GM12865 (cell line): ENCODE results near the gene PDSS2.

Experiments used
- DNase-seq: peaks from one replicate; pipeline ENCODE4 v3.0.0; 2010; ENCODE audit warnings: low read depth
- H3K4me3 ChIP-seq: 2 replicates; pipeline ENCODE4 v1.5.1; 2011; ENCODE audit warnings: mild to moderate bottlenecking, low read depth, low read length, control low read depth
- CTCF ChIP-seq: IDR thresholded peaks from 2 replicates; pipeline ENCODE4 v1.5.1; 2011; ENCODE audit warnings: low read length, control low read depth, low read depth, inconsistent platforms; ENCODE audit not compliant: insufficient read depth; ENCODE audit errors: missing control alignments

The PDSS2 gene

DNA sequence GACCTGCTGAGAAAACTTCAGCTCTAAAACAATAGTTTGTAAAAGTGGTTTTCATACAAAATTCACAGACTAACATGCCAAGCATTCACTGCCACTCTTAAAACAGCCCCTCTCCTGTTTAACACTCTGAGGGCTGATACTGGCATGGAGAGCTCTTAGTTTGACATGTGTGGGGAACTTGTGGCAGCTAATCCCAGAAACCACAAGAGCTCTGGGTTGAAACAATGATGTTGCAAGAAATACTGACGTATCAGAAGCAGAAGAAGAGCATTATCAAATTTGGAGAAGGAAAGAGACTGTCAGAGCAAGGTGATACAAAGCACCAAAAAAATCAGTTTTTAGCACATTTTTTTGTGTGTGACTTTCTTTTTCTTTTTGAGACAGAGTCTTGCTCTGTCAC is 349.2 kb downstream of the PDSS2 start:
- no peak for DNase-seq
- no peak overlapping the region for H3K4me3 ChIP-seq
- no peak for TF ChIP-seq CTCF

DNA sequence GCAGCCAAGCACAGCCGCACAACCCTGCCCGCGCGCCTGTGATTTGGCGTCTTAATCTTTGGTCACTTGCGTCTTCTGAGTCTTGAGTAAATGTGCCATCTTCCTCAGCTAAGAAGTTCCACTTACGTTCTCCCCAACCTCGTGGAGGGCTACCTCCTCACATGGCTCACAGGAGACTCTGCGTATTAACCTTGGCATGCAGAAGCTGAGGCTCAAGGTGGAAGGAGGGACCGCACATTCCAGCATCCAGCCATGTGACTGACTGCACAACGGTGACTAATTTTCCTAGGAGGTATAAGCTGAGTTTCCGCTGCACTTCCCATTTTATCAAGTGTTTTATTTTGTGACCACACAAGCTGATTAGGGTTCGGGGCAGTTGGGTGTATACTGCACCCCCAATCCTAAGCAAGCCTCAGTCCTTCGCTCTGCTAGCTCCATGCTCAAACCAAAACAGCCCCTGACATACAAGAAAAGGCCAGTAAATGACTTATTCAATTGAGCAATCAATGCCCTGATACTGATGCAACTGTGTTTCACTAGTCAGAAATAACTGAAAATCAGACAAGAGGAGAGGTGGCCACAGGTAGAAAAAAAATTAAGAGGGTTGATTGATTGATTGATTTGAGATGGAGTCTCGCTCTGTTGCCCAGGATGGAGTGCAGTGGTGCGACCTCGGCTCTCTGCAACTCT is 351.0 kb downstream of the PDSS2 start:
- H3K4me3 ChIP-seq, result no peak overlapping the region
- no peak for DNase-seq
- no peak for TF ChIP-seq CTCF

DNA sequence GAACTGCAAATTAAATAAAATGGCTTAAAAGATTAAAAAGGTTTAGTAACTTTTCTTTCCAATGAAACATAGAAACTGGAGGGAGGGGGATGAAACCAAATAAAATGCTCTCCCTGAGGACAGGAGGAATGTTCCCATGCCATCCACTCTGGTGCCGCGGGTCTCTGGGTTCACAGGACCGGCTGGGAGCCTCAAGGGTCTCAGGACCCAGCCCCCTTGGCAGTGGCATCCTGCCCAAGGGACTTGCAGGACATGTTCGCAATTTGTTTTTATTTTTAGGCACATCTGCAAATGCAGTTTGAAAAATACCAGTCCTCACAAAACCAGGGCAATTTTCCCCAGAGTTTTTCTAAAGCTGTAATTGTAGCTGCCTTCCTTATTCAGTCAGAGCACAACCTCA is 351.6 kb downstream of the PDSS2 start:
- no peak for TF ChIP-seq CTCF
- H3K4me3 ChIP-seq, result no peak overlapping the region
- DNase-seq, result no peak

GRCh38 chr6:107106165-107106564 is 353.2 kb downstream of the PDSS2 start:
- no peak overlapping the region for H3K4me3 ChIP-seq
- no peak for DNase-seq
- TF ChIP-seq CTCF, result no peak

GRCh38 chr6:107105511-107106116 is 353.8 kb downstream of the PDSS2 start:
- H3K4me3 ChIP-seq, result no peak overlapping the region
- no peak for DNase-seq
- no peak for TF ChIP-seq CTCF

DNA sequence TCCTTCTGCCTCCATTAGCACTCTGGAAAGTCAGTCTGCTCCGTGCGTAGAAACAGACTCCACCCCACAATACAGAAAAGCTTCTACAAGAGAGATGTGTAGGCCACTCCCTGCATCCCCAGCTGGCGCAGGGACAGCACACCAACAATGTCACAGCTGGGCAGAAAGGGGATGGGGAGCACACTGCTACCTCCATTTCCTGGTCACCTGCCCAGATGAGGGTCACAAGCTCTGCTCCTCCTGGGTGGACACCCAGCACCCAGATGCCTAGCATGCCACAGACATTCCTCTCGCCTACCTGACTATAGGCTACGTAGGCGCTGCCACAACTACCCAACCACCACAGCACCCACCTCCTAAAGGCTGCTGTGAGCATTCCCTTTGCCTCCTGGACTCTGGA is 356.3 kb downstream of the PDSS2 start:
- no peak for TF ChIP-seq CTCF

More for the DNA sequence above, 356.3 kb downstream of the PDSS2 start:
- no peak overlapping the region for H3K4me3 ChIP-seq
- DNase-seq, result no peak
